Activated T-cell treated with anti-CD3 and anti-CD28 coated beads, Interleukin-2, amount 50 U/mL, for 24 hours (primary cell): Measurements from ENCODE around the gene ASTN2.

Experiments
- DNase-seq: peaks from one replicate; pipeline ENCODE4 v3.0.0-alpha.2; 2020
- H3K27ac Mint-ChIP-seq: 2 replicates; pipeline ENCODE4 v1.8.0; 2020; ENCODE audit warnings: mild to moderate bottlenecking, mixed read lengths
- H3K27me3 Mint-ChIP-seq: 2 replicates; pipeline ENCODE4 v1.8.0; 2020; ENCODE audit warnings: mixed read lengths
- H3K36me3 Mint-ChIP-seq: 2 replicates; pipeline ENCODE4 v1.8.0; 2020; ENCODE audit warnings: low read depth, mixed read lengths
- H3K4me1 Mint-ChIP-seq: 2 replicates; pipeline ENCODE4 v1.8.0; 2020; ENCODE audit warnings: low read depth, mixed read lengths
- H3K4me3 Mint-ChIP-seq: 2 replicates; pipeline ENCODE4 v1.8.0; 2020; ENCODE audit warnings: mild to moderate bottlenecking, moderate library complexity, mixed read lengths
- H3K9me3 Mint-ChIP-seq: 2 replicates; pipeline ENCODE4 v1.8.0; 2020; ENCODE audit warnings: mixed read lengths

The ASTN2 gene

DNA sequence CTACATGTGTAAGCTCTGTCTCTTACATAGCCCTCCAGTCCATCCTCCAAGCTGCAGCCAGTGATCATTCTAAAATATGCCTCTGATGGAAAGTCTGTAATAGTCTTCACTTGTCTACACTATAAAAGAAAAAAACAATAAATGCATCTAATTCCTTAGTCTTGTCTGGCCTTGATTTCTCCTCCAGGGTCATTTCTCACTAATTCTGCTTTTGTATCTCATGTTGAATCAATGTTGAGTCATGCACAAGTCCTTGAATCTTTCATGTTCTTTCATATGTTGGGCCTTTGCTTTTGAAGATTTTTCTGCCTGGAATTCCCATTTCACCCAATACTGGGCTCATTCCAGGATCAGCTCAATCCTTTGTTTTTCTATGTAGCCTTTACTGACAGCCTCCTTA lies 848.9 kb downstream of the ASTN2 start:
- no peak overlapping the region for H3K4me3 Mint-ChIP-seq
- no peaks in the 10 kb centered on the region for H3K27me3 Mint-ChIP-seq
- H3K36me3 Mint-ChIP-seq = no peaks in the 10 kb centered on the region
- no peak for DNase-seq
- no peaks in the 10 kb centered on the region for H3K9me3 Mint-ChIP-seq
- H3K4me1 Mint-ChIP-seq = no peaks in the 10 kb centered on the region
- H3K27ac Mint-ChIP-seq = no peak overlapping the region

DNA sequence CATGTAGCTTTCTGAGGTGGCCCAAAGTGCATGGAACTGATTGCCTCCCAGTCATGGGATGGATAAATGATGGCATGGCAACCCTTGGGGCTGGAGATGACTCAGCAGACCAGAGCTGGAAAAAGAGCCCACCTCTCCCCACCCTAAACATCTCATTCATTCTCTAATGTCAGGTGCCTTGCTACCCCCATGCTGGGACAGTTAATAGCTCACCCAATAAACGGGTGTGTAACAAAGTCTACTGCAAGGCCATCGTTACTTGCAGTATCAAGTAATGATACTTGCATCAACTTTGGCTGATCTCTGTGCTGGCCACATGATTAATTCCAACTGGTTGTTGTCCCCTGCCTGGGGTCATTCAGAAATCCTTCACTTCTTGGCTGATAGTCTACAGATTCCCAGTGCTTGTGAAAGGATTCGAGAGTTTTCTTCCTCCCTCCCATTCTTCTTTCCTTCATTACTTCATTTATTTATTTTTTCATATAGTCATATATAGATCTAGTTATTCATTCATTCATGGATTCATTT lies 850.5 kb downstream of the ASTN2 start:
- Mint-ChIP-seq H3K4me1 (no peaks in the 10 kb centered on the region), H3K36me3 (no peaks in the 10 kb centered on the region), H3K27ac (no peak overlapping the region), H3K27me3 (no peaks in the 10 kb centered on the region), H3K9me3 (no peaks in the 10 kb centered on the region), H3K4me3 (no peak overlapping the region)
- no peak for DNase-seq

DNA sequence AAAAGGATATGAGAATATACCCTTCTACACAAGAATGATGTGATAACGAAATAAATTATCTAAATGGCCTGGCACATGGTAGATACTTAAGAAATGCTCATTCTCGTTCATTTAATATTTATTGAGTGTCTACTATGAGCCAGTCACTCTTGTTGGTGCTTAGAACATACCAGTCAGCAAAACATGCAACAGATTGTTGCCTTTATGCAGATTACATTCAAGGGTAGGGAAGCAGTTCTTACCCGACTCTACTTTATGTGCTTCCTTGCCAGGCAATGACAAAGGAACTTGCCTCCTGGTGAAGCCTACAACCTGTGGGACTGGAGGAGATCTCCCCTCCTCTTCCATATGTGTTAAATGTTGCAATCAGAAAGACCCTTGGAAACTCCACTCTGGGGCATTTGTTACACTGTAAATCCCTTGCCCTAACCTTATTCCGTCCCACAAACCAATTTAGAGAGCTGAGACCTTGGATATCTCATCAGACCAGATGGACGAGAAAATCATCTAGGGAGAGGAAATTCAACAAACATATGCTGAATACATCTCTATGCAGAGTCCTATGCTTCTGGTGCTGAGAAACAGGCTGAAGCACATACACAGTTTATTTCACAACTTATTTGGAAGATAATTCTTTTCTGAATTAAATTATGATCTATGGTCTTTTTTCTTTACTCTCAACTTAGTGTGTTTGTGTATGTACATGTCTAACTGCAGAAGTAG lies 855.9 kb downstream of the ASTN2 start:
- no peaks in the 10 kb centered on the region for H3K36me3 Mint-ChIP-seq
- no peaks in the 10 kb centered on the region for H3K9me3 Mint-ChIP-seq
- no peaks in the 10 kb centered on the region for H3K27me3 Mint-ChIP-seq
- H3K4me3 Mint-ChIP-seq = no peak overlapping the region
- DNase-seq = no peak
- H3K27ac Mint-ChIP-seq = no peak overlapping the region
- no peaks in the 10 kb centered on the region for H3K4me1 Mint-ChIP-seq

DNA sequence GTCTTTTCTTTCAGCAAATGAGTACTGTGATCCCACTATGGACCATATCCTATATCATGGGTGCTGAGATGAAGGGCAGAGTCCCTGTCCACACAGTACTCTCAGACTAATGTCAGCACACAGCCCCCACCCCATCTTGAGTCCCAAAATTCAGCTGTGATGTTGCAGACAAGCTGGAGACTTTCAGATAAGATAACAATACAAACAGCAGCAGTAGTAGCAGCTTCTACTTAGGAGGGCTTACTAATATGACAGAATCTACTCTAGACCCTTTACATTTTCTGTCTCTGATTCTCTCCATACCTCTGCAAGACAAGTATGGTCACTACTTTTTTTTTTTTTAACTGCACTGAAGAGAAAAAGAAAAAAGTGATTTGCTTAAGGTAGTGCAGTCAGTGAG lies 856.8 kb downstream of the ASTN2 start:
- no peak for DNase-seq
- Mint-ChIP-seq H3K4me3 (no peak overlapping the region), H3K36me3 (no peaks in the 10 kb centered on the region), H3K4me1 (no peaks in the 10 kb centered on the region), H3K27me3 (no peaks in the 10 kb centered on the region), H3K9me3 (no peaks in the 10 kb centered on the region), H3K27ac (no peak overlapping the region)

DNA sequence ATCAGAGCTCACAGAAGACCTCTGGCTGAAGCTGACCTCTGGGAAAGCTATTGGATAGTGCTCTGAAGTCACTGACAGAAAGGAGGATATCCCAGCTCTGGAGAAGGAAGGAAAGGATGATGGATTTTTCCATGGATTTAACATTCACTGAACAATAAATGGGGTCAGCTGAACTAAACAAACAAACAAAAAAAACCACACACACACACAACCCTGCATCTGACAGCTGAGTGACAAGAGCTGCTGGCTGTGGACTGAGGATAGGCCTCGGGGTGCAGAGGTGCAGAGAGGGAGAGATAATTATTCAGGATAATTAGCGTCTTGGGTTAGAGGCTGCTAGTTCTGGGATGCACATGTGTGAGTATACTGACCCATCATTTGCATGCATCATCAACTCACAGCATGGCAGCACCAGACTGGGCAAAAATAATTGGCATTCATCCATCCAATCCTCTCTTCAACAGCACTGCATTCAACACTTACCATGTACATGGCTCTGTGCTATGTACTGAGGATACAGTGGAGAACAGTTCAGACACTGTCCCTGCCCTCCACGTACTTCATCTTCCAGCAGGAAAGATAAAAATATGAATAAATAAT lies 859.2 kb downstream of the ASTN2 start:
- H3K4me1 Mint-ChIP-seq = no peaks in the 10 kb centered on the region
- no peaks in the 10 kb centered on the region for H3K36me3 Mint-ChIP-seq
- no peaks in the 10 kb centered on the region for H3K9me3 Mint-ChIP-seq
- no peak overlapping the region for H3K27ac Mint-ChIP-seq
- no peak for DNase-seq
- H3K27me3 Mint-ChIP-seq = no peaks in the 10 kb centered on the region
- no peak overlapping the region for H3K4me3 Mint-ChIP-seq

DNA sequence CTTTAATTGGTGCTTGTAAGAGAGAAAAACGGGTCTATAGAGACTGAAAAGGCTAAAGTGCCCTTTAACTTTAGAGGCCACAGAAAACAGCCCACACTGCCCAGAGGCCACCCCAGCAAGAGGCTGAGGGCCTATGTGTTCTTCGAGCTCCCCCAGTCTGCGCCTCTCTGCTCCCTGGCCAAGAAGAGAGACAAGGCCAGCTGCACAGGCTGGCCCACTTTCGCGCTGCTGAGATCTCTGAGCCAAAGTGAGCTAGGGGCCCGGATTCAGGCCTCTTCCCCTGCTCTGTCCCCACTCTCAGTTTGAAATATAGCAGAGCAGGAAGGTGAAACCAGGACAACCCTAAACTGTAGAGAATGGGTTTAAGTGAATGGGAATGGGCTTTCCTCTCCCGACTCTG lies 859.7 kb downstream of the ASTN2 start:
- H3K27me3 Mint-ChIP-seq = no peaks in the 10 kb centered on the region
- no peak for DNase-seq
- H3K4me1 Mint-ChIP-seq = no peaks in the 10 kb centered on the region
- no peak overlapping the region for H3K27ac Mint-ChIP-seq
- no peaks in the 10 kb centered on the region for H3K36me3 Mint-ChIP-seq
- H3K9me3 Mint-ChIP-seq = no peaks in the 10 kb centered on the region
- no peak overlapping the region for H3K4me3 Mint-ChIP-seq

DNA sequence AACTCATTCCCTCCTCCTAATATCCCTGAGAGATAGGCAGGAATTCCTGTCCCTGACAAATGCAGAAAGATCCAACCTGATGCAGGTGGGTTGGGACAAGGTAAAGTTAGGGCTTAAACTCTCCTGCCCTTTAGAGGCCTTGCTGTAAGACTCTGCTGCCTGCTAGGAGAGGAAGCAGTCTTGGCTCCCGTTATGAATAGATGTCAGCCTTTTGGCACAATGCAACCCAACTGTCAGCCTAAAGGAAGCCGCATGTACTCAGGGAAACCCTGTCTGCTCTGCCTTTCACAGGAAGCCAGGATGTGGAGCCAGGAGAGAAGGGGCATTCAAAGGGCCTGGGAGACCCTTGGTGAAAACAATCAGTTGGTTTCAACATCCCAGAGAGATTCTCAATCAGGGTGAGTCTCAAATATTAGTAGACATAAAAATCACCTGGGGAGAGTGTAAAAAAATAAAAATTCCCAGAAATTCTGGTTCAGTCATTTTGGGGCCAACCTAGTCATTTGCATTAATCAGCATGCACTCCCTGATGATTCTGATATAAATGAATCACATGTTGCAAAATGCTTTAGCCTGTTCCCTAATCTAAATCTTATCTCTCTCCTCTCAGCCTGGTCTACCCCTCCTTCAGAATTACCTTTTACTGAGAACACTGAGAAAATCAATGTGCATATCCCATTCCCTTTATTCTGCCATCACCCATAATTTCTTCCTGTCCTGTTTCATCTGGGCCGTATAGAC lies 864.0 kb downstream of the ASTN2 start:
- Mint-ChIP-seq H3K36me3 (no peaks in the 10 kb centered on the region), H3K4me3 (no peak overlapping the region), H3K9me3 (no peaks in the 10 kb centered on the region), H3K4me1 (no peaks in the 10 kb centered on the region), H3K27ac (no peak overlapping the region), H3K27me3 (no peaks in the 10 kb centered on the region)
- no peak for DNase-seq

DNA sequence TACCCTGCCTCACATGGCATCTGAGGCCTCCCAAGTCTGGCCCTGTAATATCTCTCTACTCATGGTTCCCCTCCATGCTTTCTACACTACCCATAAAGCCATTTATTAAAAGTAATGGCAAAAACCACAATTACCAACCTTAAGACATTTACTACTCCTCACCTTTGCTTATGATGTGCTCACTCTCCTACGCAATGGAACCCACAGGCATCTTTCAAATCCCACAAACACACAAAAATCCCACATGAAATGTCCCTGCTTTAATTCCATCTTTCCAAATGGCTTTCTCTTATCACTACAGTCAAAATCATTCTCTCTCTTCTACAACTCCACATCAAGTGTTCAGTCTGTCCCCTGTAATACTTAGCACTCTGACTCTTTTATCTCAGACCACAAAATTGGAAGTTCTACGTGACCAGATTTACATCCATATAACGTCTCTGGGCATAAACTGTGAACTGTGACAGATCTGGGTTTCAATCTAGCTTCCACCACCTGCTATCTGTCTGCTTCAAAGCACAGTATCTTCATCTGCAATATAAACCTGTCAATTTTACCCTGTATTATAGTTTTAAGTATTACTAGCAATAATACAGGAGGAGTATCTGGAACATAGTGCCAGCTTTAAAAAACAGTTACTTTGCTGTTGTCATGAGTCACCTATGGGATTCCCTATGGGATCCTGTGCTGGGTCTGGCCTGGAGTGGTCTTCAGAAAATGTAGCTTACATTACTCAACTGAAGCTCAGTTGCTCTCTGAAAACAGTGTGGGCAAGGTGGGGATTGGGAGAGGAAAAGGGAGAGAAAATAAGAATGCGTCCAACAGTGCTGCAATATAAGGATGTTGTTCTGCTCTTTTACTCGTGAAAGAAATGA lies 864.8 kb downstream of the ASTN2 start:
- DNase-seq = no peak
- Mint-ChIP-seq H3K27ac (no peak overlapping the region), H3K4me3 (no peak overlapping the region), H3K27me3 (no peaks in the 10 kb centered on the region), H3K9me3 (no peaks in the 10 kb centered on the region), H3K4me1 (no peaks in the 10 kb centered on the region), H3K36me3 (no peaks in the 10 kb centered on the region)

DNA sequence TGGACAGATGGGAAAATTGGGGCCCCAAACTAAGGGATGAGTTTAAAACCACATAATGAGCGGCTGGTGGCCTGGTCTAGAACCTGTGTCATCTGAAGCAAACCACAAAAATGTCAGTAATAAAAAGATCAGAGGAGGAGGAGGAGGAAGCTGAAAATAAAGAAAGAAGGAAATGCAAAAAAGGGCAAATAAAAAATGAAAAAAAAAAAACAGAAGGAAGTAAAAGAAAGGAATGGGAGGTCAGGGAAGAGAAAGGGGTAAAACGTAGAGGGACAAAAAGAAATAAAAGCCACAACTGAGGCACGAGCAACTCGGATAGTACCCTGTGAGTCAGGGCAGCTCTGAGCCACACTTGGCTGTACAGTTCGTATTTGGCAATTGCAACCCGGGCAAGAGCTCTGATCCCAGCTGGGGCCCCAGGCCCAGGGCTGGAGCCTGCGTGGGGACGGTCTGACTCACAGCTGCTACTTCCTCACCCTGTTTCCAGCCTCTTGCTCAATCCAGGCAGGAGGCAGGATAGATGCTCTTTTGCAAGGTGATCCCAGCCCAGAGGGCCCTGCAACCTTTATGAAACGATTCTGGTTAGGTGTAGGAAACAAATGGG lies 865.7 kb downstream of the ASTN2 start:
- Mint-ChIP-seq H3K9me3 (no peaks in the 10 kb centered on the region), H3K27ac (no peak overlapping the region), H3K36me3 (no peaks in the 10 kb centered on the region), H3K4me3 (no peak overlapping the region), H3K27me3 (no peaks in the 10 kb centered on the region), H3K4me1 (no peaks in the 10 kb centered on the region)
- DNase-seq = no peak

DNA sequence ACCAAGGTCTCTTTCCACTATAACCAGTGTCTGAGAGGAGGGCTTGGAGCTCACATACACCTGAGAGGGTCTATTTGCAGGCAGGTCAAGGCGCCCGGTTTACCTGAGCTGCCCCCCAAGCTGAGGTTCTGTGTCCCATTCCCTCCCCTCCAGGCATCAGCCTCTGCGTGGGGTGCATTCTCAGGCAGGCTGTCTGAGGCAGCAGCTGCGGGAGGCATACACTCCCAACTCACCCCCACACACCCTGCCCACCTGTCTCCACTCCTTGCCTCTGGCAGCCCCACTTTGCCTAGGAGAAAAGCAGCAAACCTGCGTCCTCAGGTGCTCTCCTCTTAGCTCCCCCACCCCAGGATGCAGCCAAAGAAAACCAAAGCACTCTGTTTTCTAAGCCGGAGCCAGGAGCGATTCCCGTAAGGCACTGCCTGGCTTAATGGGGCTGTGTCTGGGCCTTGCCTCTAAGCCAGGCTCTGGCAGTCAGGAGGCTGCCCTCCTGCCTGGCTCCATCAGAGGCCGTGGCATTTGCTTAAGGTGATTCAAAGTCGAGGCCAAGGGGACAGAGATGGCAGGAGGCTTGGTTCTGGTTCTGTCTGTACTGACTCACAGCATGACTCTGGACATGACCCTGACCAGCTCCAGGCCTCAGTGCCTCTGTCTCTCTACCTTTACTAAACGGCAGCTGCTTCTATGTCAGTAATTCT lies 867.0 kb downstream of the ASTN2 start:
- Mint-ChIP-seq H3K27ac (no peak overlapping the region), H3K27me3 (no peaks in the 10 kb centered on the region), H3K4me1 (no peaks in the 10 kb centered on the region), H3K4me3 (no peak overlapping the region), H3K9me3 (no peaks in the 10 kb centered on the region), H3K36me3 (no peaks in the 10 kb centered on the region)
- DNase-seq = no peak

DNA sequence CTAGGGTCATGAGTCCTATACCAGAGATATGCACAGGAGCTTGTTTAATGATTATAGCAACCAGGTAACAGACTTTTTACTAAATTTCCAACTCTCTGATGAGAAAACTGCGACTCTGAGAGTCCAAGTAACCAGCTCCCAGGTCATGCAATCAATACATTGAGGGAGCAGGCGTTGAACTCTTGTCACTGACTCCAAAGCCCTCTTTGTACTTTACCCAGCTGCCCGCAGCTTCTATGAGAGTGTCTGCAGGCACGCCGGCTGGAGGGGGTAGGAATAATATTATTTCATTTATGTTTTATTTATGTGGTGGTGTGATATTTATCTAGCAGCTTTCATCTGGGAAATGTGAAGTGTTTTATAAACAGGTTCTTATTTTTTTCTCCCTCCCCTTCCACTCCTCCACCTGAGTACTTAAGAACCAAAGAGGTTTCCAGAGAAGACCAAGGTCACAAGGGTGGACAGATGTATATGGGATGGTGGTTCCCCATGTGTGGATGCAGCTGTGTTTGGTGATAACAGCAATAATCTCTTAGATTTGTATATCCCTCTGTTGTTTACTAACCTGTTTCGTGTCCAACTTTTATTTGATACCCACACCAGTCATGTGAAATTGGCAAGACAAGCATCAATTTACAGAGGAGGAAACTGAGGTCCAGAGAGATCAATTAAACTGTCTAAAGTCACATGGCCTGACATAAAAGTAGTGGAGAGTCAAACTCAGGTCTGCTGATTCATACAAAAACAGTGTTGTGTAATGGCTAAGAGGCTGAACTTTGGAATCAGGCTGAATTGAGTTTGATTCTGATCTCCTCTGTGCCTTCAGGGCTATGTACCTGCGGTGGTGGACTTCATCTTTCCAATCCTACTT lies 867.9 kb downstream of the ASTN2 start:
- Mint-ChIP-seq H3K9me3 (no peaks in the 10 kb centered on the region), H3K27me3 (no peaks in the 10 kb centered on the region), H3K4me1 (no peaks in the 10 kb centered on the region), H3K4me3 (no peak overlapping the region), H3K36me3 (no peaks in the 10 kb centered on the region), H3K27ac (no peak overlapping the region)
- DNase-seq = no peak

DNA sequence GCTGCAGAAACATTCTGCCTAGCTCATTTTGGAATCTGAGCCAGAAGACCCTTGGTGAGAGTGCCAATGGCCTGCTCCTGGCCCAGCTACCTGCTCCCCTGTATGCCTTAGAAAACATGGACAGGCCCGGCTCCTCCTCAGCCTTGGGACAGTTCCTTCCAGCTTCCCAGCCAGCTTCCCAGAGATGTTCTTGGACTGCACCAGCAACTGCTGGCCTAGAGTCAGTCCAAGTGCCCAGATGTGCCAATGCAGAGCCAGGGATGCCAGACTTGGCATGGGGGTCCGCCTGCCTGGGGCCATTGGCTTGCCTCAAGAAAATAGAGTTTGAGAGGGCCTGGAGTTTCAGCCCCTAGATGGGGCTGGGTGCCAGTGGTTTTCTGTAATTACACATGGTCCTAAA lies 870.0 kb downstream of the ASTN2 start:
- H3K4me3 Mint-ChIP-seq = no peak overlapping the region
- no peaks in the 10 kb centered on the region for H3K9me3 Mint-ChIP-seq
- peaks cover 5% of the 10 kb centered on the region for H3K36me3 Mint-ChIP-seq
- no peak overlapping the region for H3K27ac Mint-ChIP-seq
- no peaks in the 10 kb centered on the region for H3K4me1 Mint-ChIP-seq
- H3K27me3 Mint-ChIP-seq = no peaks in the 10 kb centered on the region
- no peak for DNase-seq
